HAP-1 (cell line): ENCODE data around the gene UTP25.
"Not testable (repeated sequence)": the region's sequence is repeated elsewhere in the genome, so short reads cannot be mapped to it uniquely, and the experiment has no call there.

ENCODE experiments used
- DNase-seq, 2 experiments: peaks; one replicate each; pipeline ENCODE4 v3.0.0-alpha.2; 2016 to 2020; ENCODE audit warnings: low spot score in 2 of 2
- H3K27me3 ChIP-seq: fragments of 250-450 bp; sonication (Bioruptor Pico); 2 replicates; pipeline ENCODE4 v1.5.1; 2020; ENCODE audit warnings: low read depth, mild to moderate bottlenecking, moderate library complexity
- H3K36me3 ChIP-seq: fragments of 250-450 bp; sonication (Bioruptor Pico); replicated peaks from 2 replicates; pipeline ENCODE4 v1.5.1; 2020; ENCODE audit warnings: mild to moderate bottlenecking
- H3K4me1 ChIP-seq: fragments of 250-450 bp; sonication (Bioruptor Pico); 2 replicates; pipeline ENCODE4 v1.5.1; 2020; ENCODE audit warnings: mild to moderate bottlenecking
- H3K4me3 ChIP-seq: fragments of 250-450 bp; sonication (Bioruptor Pico); 2 replicates; pipeline ENCODE4 v1.5.1; 2020; ENCODE audit warnings: mild to moderate bottlenecking, moderate library complexity
- H3K9me3 ChIP-seq: fragments of 250-450 bp; sonication (Bioruptor Pico); 2 replicates; pipeline ENCODE4 v1.5.1; 2020; ENCODE audit warnings: mild to moderate bottlenecking, moderate library complexity
- in situ Hi-C: fragments of 300-500 bp; cut with MboI; formaldehyde crosslinking; loops from 3 replicates; pipeline ENCODE4 v1.14.3; 2020; ENCODE audit warnings: low sequenced_read_pairs, inconsistent platforms, mixed read lengths

The UTP25 gene, protein sequence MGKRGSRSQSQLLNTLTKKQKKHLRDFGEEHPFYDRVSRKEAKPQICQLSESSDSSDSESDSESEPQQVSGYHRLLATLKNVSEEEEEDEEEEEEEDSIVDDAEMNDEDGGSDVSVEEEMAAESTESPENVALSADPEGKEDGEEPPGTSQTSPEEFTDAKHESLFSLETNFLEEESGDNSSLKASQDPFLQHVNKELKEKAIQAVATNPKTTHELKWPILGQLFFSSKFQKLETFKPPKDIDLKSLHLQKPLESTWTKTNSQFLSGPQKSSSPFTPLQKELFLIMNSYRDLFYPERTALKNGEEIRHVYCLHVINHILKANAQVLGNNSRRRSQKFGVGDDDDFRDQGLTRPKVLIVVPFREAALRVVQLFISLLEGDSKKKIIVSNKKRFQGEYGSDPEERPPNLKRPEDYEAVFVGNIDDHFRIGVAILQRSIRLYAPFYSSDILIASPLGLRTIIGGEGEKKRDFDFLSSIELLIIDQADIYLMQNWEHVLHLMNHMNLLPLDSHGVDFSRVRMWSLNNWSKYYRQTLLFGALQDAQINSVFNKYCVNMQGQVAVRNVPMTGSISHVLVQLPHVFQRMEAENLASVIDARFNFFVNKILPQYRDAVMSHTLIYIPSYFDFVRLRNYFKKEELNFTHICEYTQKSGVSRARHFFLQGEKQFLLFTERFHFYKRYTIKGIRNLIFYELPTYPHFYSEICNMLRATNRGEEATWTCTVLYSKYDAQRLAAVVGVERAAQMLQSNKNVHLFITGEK

DNA sequence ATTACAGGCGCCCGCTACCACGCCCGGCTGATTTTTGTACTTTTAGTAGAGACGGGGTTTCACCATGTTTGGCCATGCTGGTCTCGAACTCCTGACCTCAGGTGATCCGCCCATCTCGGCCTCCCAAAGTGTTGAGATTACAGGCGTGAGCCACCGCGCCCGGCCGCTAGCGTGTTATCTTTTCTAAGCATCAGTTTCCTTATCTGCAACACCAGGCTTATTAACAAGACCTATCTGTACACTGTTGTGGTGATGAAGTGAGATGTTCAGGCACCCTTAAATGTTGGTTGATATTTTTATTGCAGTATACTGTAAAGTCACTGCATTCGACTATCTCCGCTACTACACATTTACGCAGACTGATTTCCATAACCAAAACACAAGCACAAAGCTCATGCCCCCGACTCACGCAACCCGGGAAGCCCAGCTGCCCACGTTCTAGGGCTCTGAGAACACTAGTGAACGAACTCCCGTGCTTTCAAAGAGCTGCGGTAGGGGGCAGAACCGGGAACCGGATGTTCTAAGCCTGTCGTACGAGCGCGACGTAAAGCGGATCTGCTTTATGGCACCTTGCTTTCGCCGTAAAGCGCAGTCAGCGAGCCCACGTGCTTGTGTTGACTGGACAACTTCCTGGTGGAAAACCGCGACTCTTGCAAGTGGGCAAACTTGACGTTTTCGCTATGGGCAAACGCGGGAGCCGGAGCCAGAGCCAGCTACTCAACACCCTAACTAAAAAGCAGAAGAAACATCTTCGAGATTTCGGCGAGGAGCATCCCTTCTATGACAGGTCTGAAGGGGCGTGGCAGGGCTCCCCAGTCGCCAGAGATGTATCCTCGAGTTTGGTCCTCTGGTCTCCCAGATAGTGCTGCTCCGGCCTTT, at the start of gene UTP25:
TSS of gene UTP25 (plus strand) at position 589 of the 879 bp plus-strand sequence. CDS start at position 681, 92 bp downstream.
- no peaks in the 10 kb centered on the region for H3K27me3 ChIP-seq
- no peaks in the 10 kb centered on the region for H3K9me3 ChIP-seq
- H3K4me1 ChIP-seq, result peaks cover 8% of the 10 kb centered on the region
- in situ Hi-C loops, result no loop called here
- peak within 1 kb of the TSS; percentile 64 for H3K4me3 ChIP-seq
- DNase-seq, result peak; percentile 87 to 93
- H3K36me3 ChIP-seq, result peaks cover 17% of the 10 kb centered on the region

DNA sequence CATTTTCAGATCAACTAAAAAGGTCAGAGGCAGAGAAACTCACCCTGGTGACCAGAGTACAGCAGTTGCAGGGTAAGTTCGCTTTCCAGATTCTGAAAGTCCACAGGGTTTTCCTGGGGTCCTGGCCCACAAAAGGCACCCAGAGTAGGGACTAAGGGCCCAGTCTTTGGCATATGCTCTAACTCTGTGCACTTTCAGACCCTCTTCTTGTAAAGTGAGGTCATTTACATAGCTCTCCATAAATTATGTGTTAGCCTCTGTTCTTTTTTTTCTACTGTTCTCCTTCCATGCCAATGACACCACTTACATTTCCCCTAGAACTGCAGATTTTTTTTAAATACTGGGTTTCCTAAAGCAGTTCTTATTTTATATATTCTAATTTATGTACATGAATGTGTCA, 49.7 kb upstream of the UTP25 start:
- H3K36me3 ChIP-seq, result no peaks in the 10 kb centered on the region
- H3K27me3 ChIP-seq, result no peaks in the 10 kb centered on the region
- H3K4me3 ChIP-seq, result no peak overlapping the region
- no peaks in the 10 kb centered on the region for H3K9me3 ChIP-seq
- in situ Hi-C loops, result no loop called here
- no peaks in the 10 kb centered on the region for H3K4me1 ChIP-seq
- DNase-seq, result no peak

DNA sequence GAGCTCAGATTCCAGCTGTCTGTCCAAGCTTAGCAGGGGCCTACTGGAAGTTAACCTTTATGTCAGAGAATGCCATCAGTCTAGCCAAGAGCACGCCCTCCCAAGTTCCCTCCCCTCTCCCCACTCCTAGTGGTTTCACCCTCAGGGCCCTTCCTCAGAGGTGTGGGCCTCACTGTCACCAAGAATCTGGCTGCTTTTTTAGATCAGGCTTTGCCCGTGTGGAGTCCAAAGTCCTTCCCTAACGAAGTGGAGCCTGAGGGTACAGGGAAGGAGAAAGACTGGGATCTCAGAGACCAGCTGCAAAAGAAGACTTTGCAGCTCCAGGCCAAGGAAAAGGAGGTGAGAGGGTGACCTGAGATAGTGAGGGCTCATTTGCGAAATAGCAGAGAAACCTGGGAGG, 47.5 kb upstream of the UTP25 start:
- H3K27me3 ChIP-seq, result no peaks in the 10 kb centered on the region
- H3K9me3 ChIP-seq, result peaks cover 5% of the 10 kb centered on the region; the same call in 1 of the 2 replicates
- DNase-seq, result no peak
- peaks cover 8% of the 10 kb centered on the region for H3K4me1 ChIP-seq
- H3K36me3 ChIP-seq, result no peaks in the 10 kb centered on the region; the same call in 1 of the 2 replicates
- no peak overlapping the region for H3K4me3 ChIP-seq
- in situ Hi-C loops, result no loop called here

DNA sequence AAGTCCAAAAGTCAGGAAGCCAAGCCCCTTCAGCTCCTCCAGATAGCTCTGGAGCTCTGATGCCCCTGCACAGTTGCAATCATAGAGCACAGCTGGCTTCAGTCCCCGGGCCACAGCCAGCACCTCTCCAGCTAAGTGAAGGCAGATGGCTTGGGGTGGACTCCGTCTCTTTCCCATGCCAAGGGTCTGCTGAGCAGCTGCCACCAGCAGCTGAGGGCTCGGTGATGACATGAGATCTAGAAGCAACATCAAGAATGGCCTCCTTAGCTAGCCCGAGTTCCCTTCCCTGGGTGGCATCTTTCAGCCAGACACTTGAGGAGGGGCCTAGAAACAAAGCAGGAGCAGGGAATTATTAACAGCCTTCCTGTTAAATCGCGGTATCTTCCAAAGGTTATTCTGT, 44.4 kb upstream of the UTP25 start:
- Histone ChIP-seq H3K4me1 (peaks cover 8% of the 10 kb centered on the region), H3K9me3 (peaks cover 5% of the 10 kb centered on the region; the same call in 1 of the 2 replicates), H3K4me3 (no peak overlapping the region), H3K27me3 (no peaks in the 10 kb centered on the region), H3K36me3 (no peaks in the 10 kb centered on the region; the same call in 1 of the 2 replicates)
- DNase-seq, result no peak
- in situ Hi-C loops, result no loop called here

DNA sequence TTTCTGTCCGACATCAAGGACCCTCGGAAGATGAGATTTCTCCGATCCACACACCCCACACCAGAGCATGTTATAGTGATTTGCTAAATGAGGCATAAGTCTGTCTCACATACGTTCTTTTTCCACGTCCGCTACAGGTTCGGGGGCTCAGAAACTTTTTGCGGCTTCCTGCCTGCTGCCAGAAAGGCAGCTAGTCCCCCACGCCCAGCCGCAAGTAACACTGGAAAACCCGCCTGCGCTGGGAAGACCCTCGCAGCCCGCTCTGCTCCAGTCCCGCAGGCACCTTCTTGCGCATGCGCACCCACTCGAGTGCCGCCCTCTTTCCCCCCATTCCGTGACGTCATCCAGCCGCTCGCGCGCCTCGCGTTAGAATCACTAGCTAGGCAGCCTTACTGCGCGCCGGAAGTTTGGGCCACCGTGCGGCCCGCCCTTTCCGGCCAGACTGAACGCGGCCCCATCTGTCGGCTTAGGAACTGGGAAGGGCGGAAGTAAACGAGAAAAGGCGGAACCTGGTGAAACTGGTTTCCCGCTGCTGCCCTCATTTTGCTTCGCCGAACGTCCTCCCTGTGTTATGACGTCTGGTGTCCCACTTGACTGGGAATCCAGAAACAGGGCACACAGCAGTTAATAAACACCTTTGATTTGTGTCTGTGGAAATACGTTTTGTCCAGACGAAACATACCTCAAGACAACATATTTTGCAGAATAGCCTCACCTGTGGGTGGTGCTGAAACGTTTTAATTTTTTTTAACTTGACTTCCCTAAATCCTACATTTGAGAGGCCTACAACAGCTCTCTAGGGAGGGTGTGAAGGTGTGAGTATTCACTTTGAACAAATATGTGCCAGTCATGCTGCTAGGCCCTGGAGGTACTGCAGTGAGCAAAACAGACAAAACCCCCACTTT, 43.3 kb upstream of the UTP25 start, which contains the start of gene C1orf74:
TSS of gene C1orf74 (minus strand) at position 295 of the 905 bp plus-strand sequence. CDS start 925 bp downstream, outside the sequence.
- H3K36me3 ChIP-seq, result no peaks in the 10 kb centered on the region; the same call in 1 of the 2 replicates
- peak within 1 kb of the TSS; percentile 61 for H3K4me3 ChIP-seq
- peaks cover 5% of the 10 kb centered on the region; the same call in 1 of the 2 replicates for H3K9me3 ChIP-seq
- no peaks in the 10 kb centered on the region for H3K27me3 ChIP-seq
- H3K4me1 ChIP-seq, result peaks cover 8% of the 10 kb centered on the region
- peak; percentile 89 to 98 for DNase-seq
- in situ Hi-C loops, result no loop called here

DNA sequence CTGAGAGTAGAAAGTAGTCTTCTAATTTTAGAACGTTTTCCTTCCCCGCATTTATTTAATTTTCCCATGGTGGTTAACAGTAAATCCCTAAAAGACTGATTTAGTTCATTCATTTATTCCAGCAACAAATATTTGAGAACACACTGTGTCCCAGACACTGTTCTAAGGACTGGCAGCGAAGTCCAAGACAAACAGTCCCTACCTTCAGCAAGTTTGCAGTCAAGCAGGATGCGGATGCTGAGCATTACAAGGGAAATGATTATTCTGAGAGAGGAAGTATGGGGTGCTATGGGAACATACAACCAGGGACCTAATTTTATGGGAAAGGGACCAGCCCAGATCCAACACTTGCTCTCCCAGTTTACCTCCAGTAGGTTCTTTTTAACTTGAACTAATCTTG, 42.2 kb upstream of the UTP25 start:
- Histone ChIP-seq H3K4me1 (peaks cover 8% of the 10 kb centered on the region), H3K36me3 (no peaks in the 10 kb centered on the region; the same call in 1 of the 2 replicates), H3K4me3 (no peak overlapping the region), H3K9me3 (peaks cover 5% of the 10 kb centered on the region; the same call in 1 of the 2 replicates), H3K27me3 (no peaks in the 10 kb centered on the region)
- DNase-seq, result no peak
- in situ Hi-C loops, result no loop called here

DNA sequence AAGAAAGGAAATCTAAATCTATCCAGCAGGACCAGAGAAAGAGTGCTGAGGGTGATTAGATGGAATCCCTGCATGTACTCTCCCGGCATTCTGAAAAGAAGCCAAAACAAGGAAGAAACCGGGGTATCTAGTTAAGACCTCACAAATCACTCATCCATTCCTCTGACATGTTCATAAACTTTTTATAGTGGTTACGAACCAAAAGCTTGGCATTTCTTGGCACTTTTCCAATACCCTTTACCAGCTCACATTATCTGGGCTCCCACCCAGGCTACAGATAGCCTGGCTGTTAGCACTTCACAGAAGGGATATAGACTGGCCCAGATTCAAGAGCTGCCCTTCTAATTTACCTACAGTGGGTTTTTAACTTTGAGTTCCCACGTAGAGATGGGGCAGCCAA, 41.6 kb upstream of the UTP25 start:
- Histone ChIP-seq H3K27me3 (no peaks in the 10 kb centered on the region), H3K4me1 (peaks cover 8% of the 10 kb centered on the region), H3K36me3 (no peaks in the 10 kb centered on the region; the same call in 1 of the 2 replicates), H3K9me3 (peaks cover 5% of the 10 kb centered on the region; the same call in 1 of the 2 replicates), H3K4me3 (no peak overlapping the region)
- in situ Hi-C loops, result no loop called here
- no peak for DNase-seq

DNA sequence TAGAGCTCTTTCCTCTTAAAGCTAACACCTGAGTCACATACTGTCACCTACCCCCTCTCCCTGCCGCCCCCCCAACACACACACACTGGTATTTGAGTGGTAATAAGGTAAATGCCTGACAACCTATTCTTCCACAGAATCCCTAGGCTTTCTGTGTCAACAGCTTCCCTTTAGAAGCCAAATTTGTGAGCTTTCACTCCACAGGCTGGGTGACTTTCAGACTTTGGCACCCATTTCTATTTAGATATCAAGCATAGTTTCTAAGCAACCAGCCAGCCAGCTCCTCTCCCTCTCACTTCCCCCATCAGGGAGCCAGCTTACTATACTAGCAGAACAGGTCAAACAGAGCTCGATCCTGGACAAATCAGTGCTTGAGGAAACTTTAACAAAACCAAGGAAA, 40.2 kb upstream of the UTP25 start:
- DNase-seq, result no peak
- Histone ChIP-seq H3K9me3 (peaks cover 5% of the 10 kb centered on the region; the same call in 1 of the 2 replicates), H3K4me3 (no peak overlapping the region), H3K4me1 (peaks cover 8% of the 10 kb centered on the region), H3K27me3 (no peaks in the 10 kb centered on the region), H3K36me3 (no peaks in the 10 kb centered on the region; the same call in 1 of the 2 replicates)
- in situ Hi-C loops, result no loop called here

DNA sequence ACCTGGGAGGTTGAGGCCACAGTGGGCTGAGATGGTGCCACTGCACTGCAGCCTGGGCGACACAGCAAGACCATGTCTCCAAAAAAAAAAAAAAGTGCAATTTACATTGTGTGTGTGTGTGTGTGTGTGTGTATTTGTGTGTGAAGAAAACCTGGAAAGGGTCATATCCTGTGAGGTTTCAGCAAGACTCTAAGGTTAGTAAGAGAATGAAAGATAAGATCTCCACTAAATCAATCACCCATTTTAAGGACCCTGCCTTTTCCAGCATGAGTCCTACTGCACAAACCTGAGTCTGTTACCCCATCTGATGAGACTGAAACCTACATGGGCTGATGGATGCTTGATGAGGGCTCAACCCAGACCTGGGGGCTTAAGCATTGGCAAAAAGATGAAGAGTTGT, 38.5 kb upstream of the UTP25 start:
- Histone ChIP-seq H3K4me1 (0 out of 2 replicates have a peak, but pooled peaks cover 3% of the 10 kb centered on the region), H3K36me3 (no peaks in the 10 kb centered on the region; the same call in 1 of the 2 replicates), H3K9me3 (peaks cover 3% of the 10 kb centered on the region; the same call in 1 of the 2 replicates), H3K27me3 (no peaks in the 10 kb centered on the region), H3K4me3 (no peak overlapping the region)
- no peak for DNase-seq
- in situ Hi-C loops, result no loop called here

DNA sequence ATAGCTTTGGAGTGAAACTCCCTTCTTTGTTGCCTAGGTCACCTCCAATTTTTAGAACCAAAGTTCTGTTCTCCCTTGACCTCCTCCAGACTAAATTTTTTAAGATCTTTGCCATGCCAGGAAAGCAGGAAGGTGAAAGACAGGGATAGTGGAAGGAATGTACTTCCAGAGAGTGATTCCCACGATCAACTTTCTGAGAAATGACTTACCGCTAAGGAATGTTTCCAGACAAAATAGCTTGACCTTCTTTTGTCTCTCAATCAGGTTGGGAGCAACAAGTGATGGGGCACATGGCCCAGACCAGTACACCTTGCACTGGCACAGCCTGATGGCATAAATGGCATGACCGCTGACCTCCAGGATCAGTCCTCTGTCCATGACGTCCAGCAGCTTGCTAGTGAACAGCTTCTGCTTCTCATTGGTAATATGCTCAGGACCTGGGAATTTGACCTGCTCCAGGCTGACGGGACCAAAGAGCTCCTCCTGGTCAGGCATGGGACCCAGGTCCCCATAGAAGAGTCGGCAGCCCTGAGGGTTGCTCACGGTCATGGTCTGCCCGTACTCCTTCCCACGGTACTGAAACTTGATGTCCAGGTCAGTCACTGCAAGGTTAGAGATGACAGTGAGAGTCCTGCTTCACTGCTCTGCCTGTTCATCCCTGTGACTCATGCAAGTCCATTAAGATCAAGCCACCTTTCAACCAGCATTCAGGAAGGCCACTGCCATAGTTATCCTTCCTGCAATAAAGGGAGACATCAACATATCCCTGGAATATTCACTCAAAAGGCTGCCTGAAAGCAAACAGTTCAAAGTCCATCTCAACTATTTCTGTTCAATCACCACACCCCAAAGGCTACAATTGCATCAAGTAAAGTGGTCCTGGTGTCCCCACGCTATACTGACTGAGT, 37.2 kb upstream of the UTP25 start:
- no peak for DNase-seq
- Histone ChIP-seq H3K4me1 (no peaks in the 10 kb centered on the region), H3K9me3 (no peaks in the 10 kb centered on the region), H3K36me3 (no peaks in the 10 kb centered on the region), H3K27me3 (no peaks in the 10 kb centered on the region), H3K4me3 (no peak overlapping the region)
- in situ Hi-C loops, result no loop called here

DNA sequence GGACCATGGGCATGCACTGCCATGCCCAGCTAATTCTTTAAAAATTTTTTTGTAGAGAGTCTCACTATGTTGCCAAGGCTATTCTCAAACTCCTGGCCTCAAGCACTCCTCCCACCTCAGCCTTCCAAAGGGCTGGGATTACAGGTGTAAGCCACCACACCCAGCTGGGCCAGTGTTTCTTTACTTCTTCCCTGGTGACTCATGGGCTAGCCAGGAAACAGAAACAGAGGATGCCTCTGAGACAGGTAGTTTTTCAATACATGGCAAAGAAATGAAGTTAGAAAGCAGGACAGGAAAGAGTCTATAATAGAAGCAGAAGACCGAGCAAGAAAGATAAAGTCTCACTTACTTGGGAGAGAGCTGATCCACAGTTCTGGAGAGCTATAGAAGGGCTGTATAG, 35.9 kb upstream of the UTP25 start:
- Histone ChIP-seq H3K4me3 (no peak overlapping the region), H3K36me3 (no peaks in the 10 kb centered on the region), H3K9me3 (no peaks in the 10 kb centered on the region), H3K4me1 (no peaks in the 10 kb centered on the region), H3K27me3 (no peaks in the 10 kb centered on the region)
- in situ Hi-C loops, result no loop called here
- no peak for DNase-seq

DNA sequence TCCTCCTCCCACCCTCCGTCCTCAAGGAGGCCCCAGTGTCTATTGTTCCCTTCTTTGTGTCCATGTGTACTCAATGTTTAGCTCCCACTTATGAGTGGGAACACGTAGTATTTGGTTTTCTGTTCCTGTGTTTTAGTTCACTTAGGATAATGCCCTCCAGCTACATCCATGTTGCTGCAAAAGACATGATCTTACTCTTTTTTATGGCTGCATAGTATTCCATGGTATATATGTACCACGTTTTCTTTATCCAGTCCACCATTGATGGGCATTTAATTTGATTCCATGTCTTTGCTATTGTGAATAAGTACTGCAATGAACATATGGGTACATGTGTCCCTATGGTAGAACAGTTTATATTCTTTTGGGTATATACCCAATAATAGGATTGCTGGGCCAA, 34.1 kb upstream of the UTP25 start:
- in situ Hi-C loops, H3K27me3 ChIP-seq: not testable (repeated sequence)

More for the DNA sequence above, 34.1 kb upstream of the UTP25 start:
- not testable (repeated sequence) for DNase-seq, H3K4me1 ChIP-seq, H3K4me3 ChIP-seq, H3K36me3 ChIP-seq, H3K9me3 ChIP-seq
